Colonic mucosa (tissue), 4 donors: ENCODE measurements around the gene TRMT2A. TPM values are rescaled to one million over a fixed set of nuclear protein-coding genes. Genes with fewer than 3 reads are reported as not detected.
A peak's percentile ranks its signal among the peaks of the same experiment; 100 is the strongest.

Experiments
- DNase-seq: peaks from one replicate; pipeline ENCODE4 v3.0.0-alpha.2; 2020
- H3K27ac ChIP-seq: fragments of 200-600 bp; one replicate; pipeline ENCODE4 v1.8.0; 2021
- H3K27me3 ChIP-seq: fragments of 200-600 bp; one replicate; pipeline ENCODE4 v1.8.0; 2021
- H3K36me3 ChIP-seq: fragments of 200-600 bp; one replicate; pipeline ENCODE4 v1.8.0; 2021
- H3K4me1 ChIP-seq: fragments of 200-600 bp; one replicate; pipeline ENCODE4 v1.8.0; 2021; ENCODE audit warnings: mild to moderate bottlenecking
- H3K4me3 ChIP-seq: fragments of 200-600 bp; one replicate; pipeline ENCODE4 v1.8.0; 2021
- H3K9ac ChIP-seq, 2 donors: one replicate each; pipeline ENCODE4 v1.7.0; 2013; ENCODE audit warnings: control low read depth in 2 of 2, low read depth in 2 of 2, low read length in 2 of 2
- H3K9me3 ChIP-seq: fragments of 200-600 bp; one replicate; pipeline ENCODE4 v1.8.0; 2021
- CTCF ChIP-seq: fragments of 200-600 bp; IDR thresholded peaks from one replicate; pipeline ENCODE4 v1.8.0; 2022; ENCODE audit warnings: antibody characterized with exemption, mild to moderate bottlenecking
- intact Hi-C: fragments of 100-400 bp; cut with DNase I; formaldehyde crosslinking; loops from one replicate; pipeline ENCODE4 v1.14.1; 2022
- total RNA-seq, 2 donors: library from RNA; stranded (reverse); fragmentation: NEBNext Ultra II Directional in 1 of 2; extraction: Animal tissue kit (Norgen Biotek cat#: 25700) in 1 of 2; gene quantifications; one replicate each; pipeline ENCODE4 v1.2.1, GENCODE V29; 2021
- donor health status: healthy.
- donor health status: DM: no; HTN: no; CAD: no.
- donor health status: DM: no; HTN: no; CAD: no.

The TRMT2A gene
- 10 to 100 TPM; 31.9 to 63.6 TPM for total RNA-seq

GRCh38 chr22:20116951-20117632 is at the start of gene TRMT2A:
Gene TRMT2A, minus strand, starts transcription at chr22:20117226. Its CDS starts 320 bp downstream, at chr22:20116906.
- Histone ChIP-seq H3K4me3 (peak within 1 kb of the TSS; percentile 89), H3K27me3 (no peaks in the 10 kb centered on the region), H3K27ac (peak within 1 kb of the TSS; percentile 74), H3K36me3 (no peaks in the 10 kb centered on the region), H3K9me3 (no peaks in the 10 kb centered on the region), H3K4me1 (peaks cover 7% of the 10 kb centered on the region), H3K9ac (peak within 1 kb of the TSS; percentile 79 to 89)
- peak; percentile 97 for DNase-seq
- no peak for TF ChIP-seq CTCF
- intact Hi-C loops = loop anchor here (5.0 to 10.0 kb wide), 2 partner anchors 35 to 152 kb away; partner anchors contain the start of gene DGCR8

GRCh38 chr22:20166703-20167102 is 49.7 kb upstream of the TRMT2A start:
- no peak overlapping the region for H3K9ac ChIP-seq
- intact Hi-C loops = no loop called here
- no peak for TF ChIP-seq CTCF

GRCh38 chr22:20165913-20166312 is 48.9 kb upstream of the TRMT2A start:
- intact Hi-C loops = no loop called here
- DNase-seq = no peak
- no peaks in the 10 kb centered on the region for H3K36me3 ChIP-seq
- no peak for TF ChIP-seq CTCF
- no peak overlapping the region for H3K4me3 ChIP-seq
- no peak overlapping the region for H3K9ac ChIP-seq
- no peaks in the 10 kb centered on the region for H3K9me3 ChIP-seq
- no peak overlapping the region for H3K27ac ChIP-seq
- no peaks in the 10 kb centered on the region for H3K27me3 ChIP-seq
- no peaks in the 10 kb centered on the region for H3K4me1 ChIP-seq

More at GRCh38 chr22:20166703-20167102, 49.7 kb upstream of the TRMT2A start:
- no peak for DNase-seq
- Histone ChIP-seq H3K27ac (no peak overlapping the region), H3K4me1 (no peaks in the 10 kb centered on the region), H3K9me3 (no peaks in the 10 kb centered on the region), H3K36me3 (no peaks in the 10 kb centered on the region), H3K27me3 (no peaks in the 10 kb centered on the region), H3K4me3 (no peak overlapping the region)

- Histone ChIP-seq H3K9me3 (no peaks in the 10 kb centered on the region), H3K4me1 (no peaks in the 10 kb centered on the region), H3K36me3 (no peaks in the 10 kb centered on the region), H3K4me3 (no peak overlapping the region), H3K9ac (no peak overlapping the region), H3K27me3 (no peaks in the 10 kb centered on the region), H3K27ac (no peak overlapping the region)
- no peak for DNase-seq
- no peak for TF ChIP-seq CTCF
- intact Hi-C loops = no loop called here
These were observed 48.4 kb upstream of the TRMT2A start for GRCh38 chr22:20165421-20165820.

- DNase-seq = no peak
- Histone ChIP-seq H3K9ac (no peak overlapping the region), H3K36me3 (no peaks in the 10 kb centered on the region), H3K4me3 (no peak overlapping the region), H3K9me3 (no peaks in the 10 kb centered on the region), H3K27me3 (no peaks in the 10 kb centered on the region), H3K4me1 (no peaks in the 10 kb centered on the region), H3K27ac (no peak overlapping the region)
- no peak for TF ChIP-seq CTCF
- intact Hi-C loops = no loop called here
These were observed 47.8 kb upstream of the TRMT2A start for GRCh38 chr22:20164863-20165262.
